CD8-positive, alpha-beta memory T cell (primary cell): ENCODE results near the gene ZSWIM3. TPM values are rescaled to one million over a fixed set of nuclear protein-coding genes. Genes with fewer than 3 reads are reported as not detected.

Experiments
- CTCF ChIA-PET: fragments of 350-600 bp; sonication (Branson Sonifier 250); formaldehyde crosslinking; loops from one replicate; lab custom pipeline; 2021; ENCODE audit warnings: antibody characterized with exemption; lab: Charles Lee
- POLR2A ChIA-PET: fragments of 350-600 bp; sonication (Branson Sonifier 250); formaldehyde crosslinking; loops from one replicate; lab custom pipeline; 2021; ENCODE audit warnings: antibody characterized with exemption; lab: Charles Lee
- DNase-seq, 5 donors: peaks; one replicate each; pipeline versions ENCODE4 v3.0.0 to v3.0.0-alpha.2; 2020 to 2022; ENCODE audit warnings: mixed read lengths in 1 of 5
- H3K27ac ChIP-seq: one replicate; pipeline ENCODE4 v1.7.0; 2013; ENCODE audit warnings: low read depth, mild to moderate bottlenecking, low read length, moderate library complexity
- H3K27me3 ChIP-seq: 2 replicates; pipeline ENCODE4 v1.7.0; 2013; ENCODE audit warnings: low read length, mild to moderate bottlenecking; ENCODE audit not compliant: insufficient read depth, poor library complexity, severe bottlenecking
- H3K36me3 ChIP-seq: 2 replicates; pipeline ENCODE4 v1.7.0; 2013; ENCODE audit warnings: mild to moderate bottlenecking, low read length, moderate library complexity; ENCODE audit not compliant: insufficient read depth
- H3K4me1 ChIP-seq: 2 replicates; pipeline ENCODE4 v1.7.0; 2013; ENCODE audit warnings: mild to moderate bottlenecking, low read length, moderate library complexity; ENCODE audit not compliant: insufficient read depth
- H3K4me3 ChIP-seq: 2 replicates; pipeline ENCODE4 v1.7.0; 2013; ENCODE audit warnings: mild to moderate bottlenecking, low read length
- H3K9me3 ChIP-seq: 2 replicates; pipeline ENCODE4 v1.7.0; 2013; ENCODE audit warnings: mild to moderate bottlenecking, low read length
- H3K27ac Mint-ChIP-seq, 8 donors: one replicate each; pipeline ENCODE4 v1.8.0; 2020 to 2021; ENCODE audit warnings: mixed read lengths in 8 of 8, mild to moderate bottlenecking in 6 of 8, inconsistent platforms in 3 of 8, moderate library complexity in 3 of 8
- H3K27me3 Mint-ChIP-seq, 2 donors: one replicate each; pipeline ENCODE4 v1.8.0; 2020 to 2021; ENCODE audit warnings: mixed read lengths in 2 of 2, mild to moderate bottlenecking in 1 of 2, moderate library complexity in 1 of 2
- H3K36me3 Mint-ChIP-seq, 3 donors: one replicate each; pipeline ENCODE4 v1.8.0; 2020 to 2021; ENCODE audit warnings: mixed read lengths in 3 of 3, inconsistent platforms in 1 of 3, mild to moderate bottlenecking in 1 of 3
- H3K4me1 Mint-ChIP-seq, 3 donors: one replicate each; pipeline ENCODE4 v1.8.0; 2020 to 2021; ENCODE audit warnings: mixed read lengths in 3 of 3, inconsistent platforms in 1 of 3, mild to moderate bottlenecking in 1 of 3
- H3K4me3 Mint-ChIP-seq, 7 donors: one replicate each; pipeline ENCODE4 v1.8.0; 2020 to 2021; ENCODE audit warnings: mixed read lengths in 7 of 7, mild to moderate bottlenecking in 6 of 7, moderate library complexity in 4 of 7, inconsistent platforms in 2 of 7
- H3K9me3 Mint-ChIP-seq, 5 donors: one replicate each; pipeline ENCODE4 v1.8.0; 2020 to 2022; ENCODE audit warnings: mixed read lengths in 5 of 5, mild to moderate bottlenecking in 3 of 5, moderate library complexity in 2 of 5, inconsistent platforms in 1 of 5
- polyA plus RNA-seq: library from polyadenylated mRNA; unstranded; fragments of 300-500 nt; fragmentation: Illumina TruSeq; gene quantifications from one replicate; pipeline ENCODE4 v1.2.3, GENCODE V29; 2021
- total RNA-seq, 2 experiments: library from RNA; stranded (reverse); gene quantifications; one replicate each; pipeline ENCODE4 v1.2.3, GENCODE V29; 2021

ZSWIM3 gene
- total and polyA plus RNA-seq, 3 experiments from 2014 or later: 2.0 to 6.5 (median 5.9) TPM

- Mint-ChIP-seq H3K9me3 (no peaks in the 10 kb centered on the region), H3K27me3 (no peaks in the 10 kb centered on the region), H3K4me3 (no peak overlapping the region), H3K27ac (no peak overlapping the region), H3K36me3 (peaks cover 0 to 35% (median 0%) of the 10 kb centered on the region in 3 donors), H3K4me1 (peaks cover 18 to 24% (median 24%) of the 10 kb centered on the region in 3 donors)
- no peaks in the 10 kb centered on the region for H3K9me3 ChIP-seq
- peaks cover 13% of the 10 kb centered on the region for H3K4me1 ChIP-seq
- POLR2A ChIA-PET: no interaction called here
- no peak overlapping the region for H3K4me3 ChIP-seq
- no peak for DNase-seq
- H3K27me3 ChIP-seq: no peaks in the 10 kb centered on the region
- peaks cover 8% of the 10 kb centered on the region for H3K36me3 ChIP-seq
- no peak overlapping the region for H3K27ac ChIP-seq
- CTCF ChIA-PET: interaction anchor here (0.6 kb wide), 1 partner anchor 53 kb away, joined by 3 read pairs; no protein-coding TSS in a partner anchor
Measured at GRCh38 chr20:45878076-45878761, 20.8 kb downstream of the ZSWIM3 start.

DNA sequence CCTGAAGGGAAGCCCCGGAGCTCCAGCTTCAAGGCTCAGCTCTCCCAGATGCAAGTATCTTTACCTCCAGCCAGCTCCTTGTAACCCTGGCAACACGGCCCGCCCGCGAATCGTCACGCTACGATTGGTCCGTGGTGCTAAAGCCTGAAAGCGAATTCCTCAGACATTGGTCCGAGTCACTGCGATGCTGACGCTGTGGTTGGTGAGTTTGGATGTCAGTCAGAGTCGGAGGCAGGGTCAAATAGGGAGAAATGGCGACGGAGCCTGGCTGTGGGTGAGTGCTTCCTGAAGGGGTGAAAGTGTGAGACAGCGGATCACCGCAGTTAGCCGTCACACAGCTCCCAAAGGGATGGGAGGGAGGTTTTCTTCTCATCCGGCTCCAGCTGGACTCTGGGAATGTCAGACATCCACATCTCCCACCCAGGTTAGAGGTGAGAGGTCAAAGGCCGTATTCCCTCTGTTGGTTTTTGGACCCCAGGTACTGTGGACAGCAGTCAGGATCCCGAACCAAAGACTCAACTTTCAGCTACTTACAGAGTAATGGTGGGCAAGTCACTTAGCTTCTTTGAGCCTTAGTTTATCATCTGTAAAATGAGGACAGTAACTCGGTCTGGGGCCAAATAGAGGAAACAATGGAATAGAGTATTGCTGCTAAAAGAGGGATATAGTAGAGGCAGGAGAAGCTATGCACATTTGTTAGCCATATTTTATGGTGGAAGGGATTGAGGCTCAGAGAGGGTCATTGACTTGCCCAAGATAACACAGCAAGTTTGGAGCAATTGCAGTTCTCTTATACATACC lies 23.8 kb downstream of the ZSWIM3 start, which contains the start of gene ZSWIM1:
ZSWIM1 (plus strand) TSS at position 240 of the 801 bp plus-strand sequence. CDS start 1,366 bp downstream, outside the sequence.
- Histone ChIP-seq H3K27ac (peak within 1 kb of the TSS; percentile 74), H3K4me1 (peaks cover 19% of the 10 kb centered on the region), H3K9me3 (no peaks in the 10 kb centered on the region), H3K27me3 (no peaks in the 10 kb centered on the region), H3K36me3 (peaks cover 14% of the 10 kb centered on the region), H3K4me3 (peak within 1 kb of the TSS; percentile 77)
- peak within 1 kb of the TSS; percentile 79 to 91 (median 89) for H3K4me3 Mint-ChIP-seq
- peak; percentile 96 to 99 (median 98) for DNase-seq
- POLR2A ChIA-PET: interaction anchor here (0.6 to 3.1 kb wide), 11 partner anchors 9 to 903 kb away, joined by 3 to 47 read pairs (median 5); partner anchors contain the start of genes CTSA, NEURL2, PCIF1 and SNX21
- no peaks in the 10 kb centered on the region for H3K9me3 Mint-ChIP-seq
- peaks cover 0 to 47% (median 2%) of the 10 kb centered on the region in 3 donors for H3K36me3 Mint-ChIP-seq
- CTCF ChIA-PET: interaction anchor here (0.7 to 3.0 kb wide), 8 partner anchors 8 to 89 kb away, joined by 3 to 10 read pairs (median 4); partner anchors contain the start of genes ACOT8, CTSA, NEURL2 and ZSWIM3
- H3K27ac Mint-ChIP-seq: peak within 1 kb of the TSS; percentile 85 to 97 (median 96)
- H3K27me3 Mint-ChIP-seq: no peaks in the 10 kb centered on the region
- peaks cover 28 to 42% (median 41%) of the 10 kb centered on the region in 3 donors for H3K4me1 Mint-ChIP-seq

DNA sequence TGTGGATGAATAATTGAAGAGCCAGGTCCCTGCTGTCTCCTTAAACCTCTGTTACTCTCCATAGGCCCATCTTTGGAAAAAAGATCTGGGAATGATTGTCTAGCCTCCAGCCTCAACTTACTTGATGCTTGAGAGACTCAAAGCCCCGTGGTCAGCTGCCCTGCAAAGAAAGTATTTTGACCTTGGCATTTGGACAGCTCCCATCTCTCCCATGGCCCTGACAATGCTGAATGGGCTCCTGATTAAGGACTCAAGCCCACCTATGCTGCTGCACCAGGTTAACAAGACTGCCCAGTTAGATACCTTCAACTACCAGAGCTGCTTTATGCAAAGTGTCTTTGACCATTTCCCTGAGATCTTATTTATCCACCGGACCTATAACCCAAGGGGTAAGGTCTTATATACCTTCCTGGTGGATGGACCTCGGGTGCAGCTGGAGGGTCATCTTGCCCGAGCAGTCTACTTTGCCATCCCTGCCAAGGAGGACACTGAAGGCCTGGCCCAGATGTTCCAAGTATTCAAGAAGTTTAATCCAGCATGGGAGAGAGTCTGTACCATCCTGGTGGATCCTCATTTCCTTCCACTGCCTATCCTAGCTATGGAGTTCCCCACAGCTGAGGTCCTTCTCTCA lies 25.2 kb downstream of the ZSWIM3 start:
- H3K27me3 Mint-ChIP-seq: no peaks in the 10 kb centered on the region
- no peaks in the 10 kb centered on the region for H3K27me3 ChIP-seq
- H3K4me1 Mint-ChIP-seq: peaks cover 30 to 43% (median 42%) of the 10 kb centered on the region in 3 donors
- peak overlapping the region; percentile 23 to 78 (median 54) for H3K4me3 Mint-ChIP-seq
- H3K27ac Mint-ChIP-seq: peak overlapping the region; percentile 40 to 91 (median 73)
- no peak overlapping the region for H3K27ac ChIP-seq
- peaks cover 11% of the 10 kb centered on the region for H3K36me3 ChIP-seq
- H3K36me3 Mint-ChIP-seq: peaks cover 0 to 37% (median 2%) of the 10 kb centered on the region in 3 donors
- ChIA-PET POLR2A (interaction anchor here (2.8 to 3.1 kb wide), 2 partner anchors 8 to 52 kb away, joined by 16 to 47 read pairs; partner anchors contain the start of genes CTSA, NEURL2 and PCIF1), CTCF (interaction anchor here (1.5 to 3.0 kb wide), 3 partner anchors 8 to 26 kb away, joined by 3 to 10 read pairs (median 8); partner anchors contain the start of genes ACOT8, CTSA, NEURL2 and ZSWIM3)
- H3K4me3 ChIP-seq: no peak overlapping the region
- no peaks in the 10 kb centered on the region for H3K9me3 ChIP-seq
- no peaks in the 10 kb centered on the region for H3K9me3 Mint-ChIP-seq
- peaks cover 19% of the 10 kb centered on the region for H3K4me1 ChIP-seq
- DNase-seq: no peak

DNA sequence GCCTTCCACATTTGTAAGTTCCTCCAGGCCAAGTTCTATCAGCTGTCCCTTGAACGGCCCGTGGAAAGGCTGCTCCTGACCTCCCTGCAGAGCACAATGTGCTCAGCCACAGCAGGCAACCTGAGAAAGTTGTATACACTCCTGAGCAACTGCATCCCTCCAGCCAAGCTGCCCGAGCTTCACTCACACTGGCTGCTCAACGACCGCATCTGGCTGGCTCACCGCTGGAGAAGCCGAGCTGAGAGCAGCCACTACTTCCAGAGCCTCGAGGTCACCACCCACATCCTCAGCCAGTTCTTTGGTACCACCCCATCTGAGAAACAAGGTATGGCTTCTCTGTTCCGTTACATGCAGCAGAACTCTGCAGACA lies 25.7 kb downstream of the ZSWIM3 start:
- Mint-ChIP-seq H3K27me3 (no peaks in the 10 kb centered on the region), H3K4me1 (peaks cover 30 to 45% (median 42%) of the 10 kb centered on the region in 3 donors), H3K36me3 (peaks cover 0 to 35% (median 2%) of the 10 kb centered on the region in 3 donors), H3K27ac (peak overlapping the region in 6 of 8 donors; percentile 66 to 89 (median 74)), H3K9me3 (no peaks in the 10 kb centered on the region), H3K4me3 (peak overlapping the region in 3 of 7 donors; percentile 21 to 74 (median 34))
- H3K36me3 ChIP-seq: peaks cover 6% of the 10 kb centered on the region
- H3K9me3 ChIP-seq: no peaks in the 10 kb centered on the region
- no peak overlapping the region for H3K27ac ChIP-seq
- no peak overlapping the region for H3K4me3 ChIP-seq
- no peak for DNase-seq
- ChIA-PET POLR2A (interaction anchor here (3.1 kb wide), 1 partner anchor 52 kb away, joined by 47 read pairs; the partner anchor contains the start of gene PCIF1), CTCF (interaction anchor here (2.2 to 3.0 kb wide), 2 partner anchors 27 to 87 kb away, joined by 8 read pairs; partner anchors contain the start of genes ACOT8 and ZSWIM3)
- H3K27me3 ChIP-seq: no peaks in the 10 kb centered on the region
- H3K4me1 ChIP-seq: peaks cover 19% of the 10 kb centered on the region

GRCh38 chr20:45886590-45887345 lies 29.4 kb downstream of the ZSWIM3 start:
- Mint-ChIP-seq H3K27me3 (no peaks in the 10 kb centered on the region), H3K36me3 (peaks cover 0 to 33% (median 2%) of the 10 kb centered on the region in 3 donors), H3K4me3 (peak overlapping the region in 1 of 7 donors; percentile 61), H3K27ac (peak overlapping the region in 3 of 8 donors; percentile 28 to 51 (median 48)), H3K4me1 (peaks cover 28 to 50% (median 45%) of the 10 kb centered on the region in 3 donors), H3K9me3 (no peaks in the 10 kb centered on the region)
- peak in 1 of 5 donors; percentile 39 for DNase-seq
- no peaks in the 10 kb centered on the region for H3K9me3 ChIP-seq
- POLR2A ChIA-PET: no interaction called here
- H3K4me1 ChIP-seq: peaks cover 12% of the 10 kb centered on the region
- no peak overlapping the region for H3K4me3 ChIP-seq
- no peak overlapping the region for H3K27ac ChIP-seq
- CTCF ChIA-PET: no interaction called here
- no peaks in the 10 kb centered on the region for H3K27me3 ChIP-seq
- H3K36me3 ChIP-seq: peaks cover 6% of the 10 kb centered on the region

GRCh38 chr20:45887346-45887715 lies 29.9 kb downstream of the ZSWIM3 start, which contains the start of gene SPATA25:
TSS of gene SPATA25 (minus strand) at chr20:45887622. CDS start at chr20:45887590, 32 bp downstream.
- peak within 1 kb of the TSS in 1 of 7 donors; percentile 84 for H3K4me3 Mint-ChIP-seq
- H3K36me3 Mint-ChIP-seq: peaks cover 0 to 31% (median 2%) of the 10 kb centered on the region in 3 donors
- H3K27ac ChIP-seq: no peak within 1 kb of the TSS
- no peak within 1 kb of the TSS for H3K4me3 ChIP-seq
- peak in 1 of 5 donors; percentile 27 for DNase-seq
- ChIA-PET POLR2A (no interaction called here), CTCF (interaction anchor here (7.1 kb wide), 1 partner anchor 47 kb away, joined by 39 read pairs; the partner anchor contains the start of gene PCIF1)
- H3K27me3 Mint-ChIP-seq: no peaks in the 10 kb centered on the region
- no peaks in the 10 kb centered on the region for H3K9me3 ChIP-seq
- no peaks in the 10 kb centered on the region for H3K27me3 ChIP-seq
- peaks cover 6% of the 10 kb centered on the region for H3K36me3 ChIP-seq
- no peaks in the 10 kb centered on the region for H3K9me3 Mint-ChIP-seq
- H3K4me1 ChIP-seq: peaks cover 17% of the 10 kb centered on the region
- H3K27ac Mint-ChIP-seq: peak within 1 kb of the TSS in 5 of 8 donors; percentile 28 to 70 (median 51)
- peaks cover 29 to 51% (median 47%) of the 10 kb centered on the region in 3 donors for H3K4me1 Mint-ChIP-seq
